ENCODE data around the gene BCDIN3D. TPM values are rescaled to one million over a fixed set of nuclear protein-coding genes. Genes with fewer than 3 reads are reported as not detected.

The BCDIN3D gene
- total and polyA plus RNA-seq, 4 donors, result 1.7 to 4.4 (median 2.1) TPM

- TF ChIP-seq REST (IDR thresholded peaks at IDR 0.05) (no peak), ATF3 (IDR thresholded peaks at IDR 0.05) (no peak), YY1 (IDR thresholded peaks at IDR 0.05) (no peak), JUND (IDR thresholded peaks at IDR 0.05) (no peak), HNF4A (conservative IDR thresholded peaks at IDR 0.05) (no peak), ZBTB33 (IDR thresholded peaks at IDR 0.05) (no peak)
Measured at GRCh38 chr12:49796155-49796554, 46.8 kb downstream of the BCDIN3D start (continued).

- H3K27me3 ChIP-seq (ENCODE audit: control insufficient read depth in 4 of 4, insufficient read depth in 4 of 4, low read length in 3 of 4), result no peaks in the 10 kb centered on the region
- 97% methylated on average over 12 of the region's 12 CpGs for WGBS
- no peak overlapping the region for H3K4me3 ChIP-seq (ENCODE audit: low read depth in 1 of 3, low read length in 3 of 3)
- H3K9ac ChIP-seq (ENCODE audit: low read depth in 1 of 2, low read length in 2 of 2), result no peak overlapping the region
- peaks cover 0 to 1% (median 0%) of the 10 kb centered on the region in 4 donors for H3K4me1 ChIP-seq (ENCODE audit: control insufficient read depth in 4 of 4, insufficient read depth in 4 of 4, low read length in 3 of 4)
- no peak for TF ChIP-seq RAD21 (IDR thresholded peaks at IDR 0.05)
- TF ChIP-seq REST (IDR thresholded peaks at IDR 0.05), result no peak
- no peak for TF ChIP-seq FOXA2 (IDR thresholded peaks at IDR 0.05)
- no peak for TF ChIP-seq GABPA (IDR thresholded peaks at IDR 0.05 in 1 of 2, conservative IDR thresholded peaks at IDR 0.05 in 1 of 2)
- no peak overlapping the region for H3K27ac ChIP-seq (ENCODE audit: low read depth in 1 of 2, low read length in 2 of 2)
- H3K36me3 ChIP-seq (ENCODE audit: control insufficient read depth in 4 of 4, insufficient read depth in 3 of 4, low read depth in 1 of 4, low read length in 3 of 4), result peaks cover 0 to 26% (median 4%) of the 10 kb centered on the region in 4 donors
- no peaks in the 10 kb centered on the region for H3K9me3 ChIP-seq (ENCODE audit: control insufficient read depth in 4 of 4, low read length in 3 of 4)
- DNase-seq (ENCODE audit: low spot score), result no peak
Measured at GRCh38 chr12:49795654-49796105, 47.2 kb downstream of the BCDIN3D start.
